GM04504 (cell line): ENCODE results near the gene TPR.

ENCODE experiments used
- DNase-seq: peaks from one replicate; pipeline ENCODE4 v3.0.0-alpha.2; 2012; ENCODE audit warnings: low read depth

The TPR gene

GRCh38 chr1:186286615-186287315 is 88.3 kb downstream of the TPR start:
- no peak for DNase-seq

GRCh38 chr1:186283374-186283773 is 91.7 kb downstream of the TPR start:
- DNase-seq, result no peak

GRCh38 chr1:186282466-186282865 is 92.6 kb downstream of the TPR start:
- DNase-seq, result no peak

GRCh38 chr1:186275822-186276221 is 99.2 kb downstream of the TPR start:
- no peak for DNase-seq

- DNase-seq, result no peak
Measured at GRCh38 chr1:186272486-186272885, 102.6 kb downstream of the TPR start.

- DNase-seq, result no peak
Measured at GRCh38 chr1:186271032-186271431, 104.0 kb downstream of the TPR start.
